ENCODE results near the gene OSTF1. TPM values are rescaled to one million over a fixed set of nuclear protein-coding genes. Genes with fewer than 3 reads are reported as not detected.

OSTF1 gene
- total and polyA plus RNA-seq, 10 of the 15 experiments (the other 5 are each of a cell fraction or from before 2014, with no cell fraction given) = 36.2 to 82.4 (median 46.9) TPM

GRCh38 chr9:75092766-75093165 lies 4.5 kb downstream of the OSTF1 start:
- H3K79me2 ChIP-seq (ENCODE audit: control insufficient read depth, insufficient read depth, low read length) = peaks cover 52% of the 10 kb centered on the region
- 81% methylated on average over 4 of the region's 4 CpGs for WGBS (ENCODE audit: insufficient coverage, insufficient replicate concordance, low lambda C conversion rate, missing lambda C conversion rate)
- RAD21 ChIA-PET (ENCODE audit: unreplicated experiment) = interaction anchor here (1.4 to 1.6 kb wide), 2 partner anchors 11 to 93 kb away, joined by 4 to 5 read pairs; no protein-coding TSS in a partner anchor

GRCh38 chr9:75096796-75097195 lies 8.5 kb downstream of the OSTF1 start:
- POLR2A ChIA-PET = no interaction called here
- no peak for ATAC-seq
- SMC1A ChIA-PET (ENCODE audit: uncharacterized antibody, unreplicated experiment) = no interaction called here
- Histone ChIP-seq H3K4me2 (ENCODE audit: control insufficient read depth, insufficient read depth) (no peak overlapping the region), H3K4me3 (no peak overlapping the region), H3K36me3 (ENCODE audit: control insufficient read depth in 2 of 2, insufficient read depth in 2 of 2, low read length in 1 of 2) (no peaks in the 10 kb centered on the region), H3K9me3 (replicated peaks; ENCODE audit: control insufficient read depth, insufficient read depth, low read length) (no peaks in the 10 kb centered on the region), H3K27ac (ENCODE audit: control insufficient read depth, insufficient read depth) (no peak overlapping the region), H2AFZ (ENCODE audit: control insufficient read depth, low read depth, low read length) (no peak overlapping the region), H3K4me1 (ENCODE audit: control insufficient read depth, insufficient read depth, low read length) (no peaks in the 10 kb centered on the region), H3K79me2 (ENCODE audit: control insufficient read depth, insufficient read depth, low read length) (peaks cover 22% of the 10 kb centered on the region), H3K9ac (ENCODE audit: control insufficient read depth, insufficient read depth, low read length) (no peak overlapping the region), H3K27me3 (replicated peaks in 1 of 2; ENCODE audit: control insufficient read depth in 2 of 2, insufficient read depth in 2 of 2, low read length in 1 of 2) (no peaks in the 10 kb centered on the region), H4K20me1 (ENCODE audit: control insufficient read depth, insufficient read depth) (no peaks in the 10 kb centered on the region)
- RAD21 ChIA-PET (ENCODE audit: unreplicated experiment) = no interaction called here
- no peak for FAIRE-seq
- 94% methylated on average over 4 of the region's 4 CpGs for WGBS (ENCODE audit: insufficient coverage, insufficient replicate concordance, low lambda C conversion rate, missing lambda C conversion rate)
- DNase-seq (ENCODE audit: low read depth, low spot score) = no peak
- in situ Hi-C loops (cut with MboI) = no loop called here
- no TSS peak for BruUV-seq (replicated peaks)
- intact Hi-C loops (cut with micrococcal nuclease; ENCODE audit: unreplicated experiment) = no loop called here
- CTCF ChIA-PET = no interaction called here
- no peak for TF ChIP-seq ZBTB33 (IDR thresholded peaks at IDR 0.05)
- TF ChIP-seq TBL1XR1 (IDR thresholded peaks at IDR 0.05; ENCODE audit: low read depth, low read length) = no peak
- no peak for TF ChIP-seq BCLAF1 (IDR thresholded peaks at IDR 0.05)
- TF ChIP-seq BRCA1 (IDR thresholded peaks at IDR 0.05; ENCODE audit: low read depth, low read length) = no peak
- TF ChIP-seq JUNB (IDR thresholded peaks at IDR 0.05) = no peak
- no peak for TF ChIP-seq MYC (IDR thresholded peaks at IDR 0.05; ENCODE audit: insufficient read depth, insufficient read length, insufficient replicate concordance, low read length, severe bottlenecking)
- no peak for TF ChIP-seq HDAC2 (IDR thresholded peaks at IDR 0.05)
- TF ChIP-seq HDGF (IDR thresholded peaks at IDR 0.05) = no peak

More at GRCh38 chr9:75092766-75093165, 4.5 kb downstream of the OSTF1 start:
- H3K9me3 ChIP-seq (replicated peaks; ENCODE audit: control insufficient read depth, insufficient read depth, low read length) = no peaks in the 10 kb centered on the region
- CTCF ChIA-PET = interaction anchor here (1.0 to 2.0 kb wide), 5 partner anchors 9 to 137 kb away, joined by 3 to 4 read pairs (median 4); partner anchors contain the start of gene CARNMT1
- no peak overlapping the region for H2AFZ ChIP-seq (ENCODE audit: control insufficient read depth, low read depth, low read length)
- H3K9ac ChIP-seq (ENCODE audit: control insufficient read depth, insufficient read depth, low read length) = no peak overlapping the region
- no peaks in the 10 kb centered on the region for H3K36me3 ChIP-seq (ENCODE audit: control insufficient read depth in 2 of 2, insufficient read depth in 2 of 2, low read length in 1 of 2)
- SMC1A ChIA-PET (ENCODE audit: uncharacterized antibody, unreplicated experiment) = interaction anchor here (0.6 to 11.0 kb wide), 8 partner anchors 10 to 325 kb away, joined by 3 to 74 read pairs (median 4); partner anchors contain the start of gene CARNMT1
- POLR2A ChIA-PET = no interaction called here
- in situ Hi-C loops (cut with MboI) (no loop called here), intact Hi-C loops (cut with micrococcal nuclease; ENCODE audit: unreplicated experiment) (no loop called here)
- ATAC-seq (no peak), FAIRE-seq (no peak), DNase-seq (ENCODE audit: low read depth, low spot score) (no peak)
- no peak overlapping the region; the same call in 1 of the 2 replicates for H3K4me2 ChIP-seq (ENCODE audit: control insufficient read depth, insufficient read depth)
- no peaks in the 10 kb centered on the region for H4K20me1 ChIP-seq (ENCODE audit: control insufficient read depth, insufficient read depth)
- no peaks in the 10 kb centered on the region for H3K27me3 ChIP-seq (replicated peaks in 1 of 2; ENCODE audit: control insufficient read depth in 2 of 2, insufficient read depth in 2 of 2, low read length in 1 of 2)
- no peak overlapping the region for H3K4me3 ChIP-seq
- no TSS peak for BruUV-seq (replicated peaks)
- peaks cover 4% of the 10 kb centered on the region; the same call in 1 of the 2 replicates for H3K4me1 ChIP-seq (ENCODE audit: control insufficient read depth, insufficient read depth, low read length)
- no peak overlapping the region for H3K27ac ChIP-seq (ENCODE audit: control insufficient read depth, insufficient read depth)
- TF ChIP-seq MYB (IDR thresholded peaks at IDR 0.05; ENCODE audit: borderline replicate concordance, low read depth, low read length) = no peak

Data from GM12878 (cell line).